ENCODE results near the gene LPCAT3. TPM values are rescaled to one million over a fixed set of nuclear protein-coding genes. Genes with fewer than 3 reads are reported as not detected.

Gene LPCAT3
- total RNA-seq, 1 experiment from 2014 or later: 45.8 TPM

- H3K4me2 ChIP-seq (ENCODE audit: low read length): no peak overlapping the region
- H3K36me3 ChIP-seq (ENCODE audit: control insufficient read depth in 1 of 2, insufficient read depth in 2 of 2, low read length in 2 of 2): no peaks in the 10 kb centered on the region
- DNase-seq (ENCODE audit: low read depth, low spot score) (no peak), ATAC-seq (no peak)
- H4K20me1 ChIP-seq (ENCODE audit: insufficient read depth): no peaks in the 10 kb centered on the region
- no peak overlapping the region for H3K4me3 ChIP-seq (replicated peaks in 1 of 2; ENCODE audit: low read depth in 1 of 2, low read length in 2 of 2)
- BruUV-seq (replicated peaks): no TSS peak
- intact Hi-C loops (cut with micrococcal nuclease): no loop called here
- TF ChIP-seq ZNF274 (IDR thresholded peaks at IDR 0.05; ENCODE audit: low read depth, low read length) (no peak), SIN3A (IDR thresholded peaks at IDR 0.05; ENCODE audit: low read depth) (no peak), JUND (IDR thresholded peaks at IDR 0.05) (no peak), POLR2A (IDR thresholded peaks at IDR 0.05; ENCODE audit: borderline replicate concordance, extremely low read depth, insufficient read depth, insufficient read length) (no peak), REST (IDR thresholded peaks at IDR 0.05; ENCODE audit: low read depth) (no peak), YY1 (IDR thresholded peaks at IDR 0.05; ENCODE audit: extremely low read depth, insufficient replicate concordance, low read depth, low read length) (no peak)
- TF ChIP-seq, protein P1, sequence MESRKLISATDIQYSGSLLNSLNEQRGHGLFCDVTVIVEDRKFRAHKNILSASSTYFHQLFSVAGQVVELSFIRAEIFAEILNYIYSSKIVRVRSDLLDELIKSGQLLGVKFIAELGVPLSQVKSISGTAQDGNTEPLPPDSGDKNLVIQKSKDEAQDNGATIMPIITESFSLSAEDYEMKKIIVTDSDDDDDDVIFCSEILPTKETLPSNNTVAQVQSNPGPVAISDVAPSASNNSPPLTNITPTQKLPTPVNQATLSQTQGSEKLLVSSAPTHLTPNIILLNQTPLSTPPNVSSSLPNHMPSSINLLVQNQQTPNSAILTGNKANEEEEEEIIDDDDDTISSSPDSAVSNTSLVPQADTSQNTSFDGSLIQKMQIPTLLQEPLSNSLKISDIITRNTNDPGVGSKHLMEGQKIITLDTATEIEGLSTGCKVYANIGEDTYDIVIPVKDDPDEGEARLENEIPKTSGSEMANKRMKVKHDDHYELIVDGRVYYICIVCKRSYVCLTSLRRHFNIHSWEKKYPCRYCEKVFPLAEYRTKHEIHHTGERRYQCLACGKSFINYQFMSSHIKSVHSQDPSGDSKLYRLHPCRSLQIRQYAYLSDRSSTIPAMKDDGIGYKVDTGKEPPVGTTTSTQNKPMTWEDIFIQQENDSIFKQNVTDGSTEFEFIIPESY (IDR thresholded peaks at IDR 0.05; ENCODE audit: extremely low read depth, insufficient replicate concordance, low read length): no peak
- TF ChIP-seq, protein P2, sequence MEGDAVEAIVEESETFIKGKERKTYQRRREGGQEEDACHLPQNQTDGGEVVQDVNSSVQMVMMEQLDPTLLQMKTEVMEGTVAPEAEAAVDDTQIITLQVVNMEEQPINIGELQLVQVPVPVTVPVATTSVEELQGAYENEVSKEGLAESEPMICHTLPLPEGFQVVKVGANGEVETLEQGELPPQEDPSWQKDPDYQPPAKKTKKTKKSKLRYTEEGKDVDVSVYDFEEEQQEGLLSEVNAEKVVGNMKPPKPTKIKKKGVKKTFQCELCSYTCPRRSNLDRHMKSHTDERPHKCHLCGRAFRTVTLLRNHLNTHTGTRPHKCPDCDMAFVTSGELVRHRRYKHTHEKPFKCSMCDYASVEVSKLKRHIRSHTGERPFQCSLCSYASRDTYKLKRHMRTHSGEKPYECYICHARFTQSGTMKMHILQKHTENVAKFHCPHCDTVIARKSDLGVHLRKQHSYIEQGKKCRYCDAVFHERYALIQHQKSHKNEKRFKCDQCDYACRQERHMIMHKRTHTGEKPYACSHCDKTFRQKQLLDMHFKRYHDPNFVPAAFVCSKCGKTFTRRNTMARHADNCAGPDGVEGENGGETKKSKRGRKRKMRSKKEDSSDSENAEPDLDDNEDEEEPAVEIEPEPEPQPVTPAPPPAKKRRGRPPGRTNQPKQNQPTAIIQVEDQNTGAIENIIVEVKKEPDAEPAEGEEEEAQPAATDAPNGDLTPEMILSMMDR (IDR thresholded peaks at IDR 0.05 in 2 of 3, conservative IDR thresholded peaks at IDR 0.05 in 1 of 3; ENCODE audit: borderline replicate concordance in 1 of 3, insufficient read depth in 1 of 3, low read depth in 2 of 3, low read length in 2 of 3): no peak
- H3K79me2 ChIP-seq (ENCODE audit: insufficient read depth, low read length): no peaks in the 10 kb centered on the region
- H3K9me2 ChIP-seq (ENCODE audit: insufficient read depth): no peaks in the 10 kb centered on the region
- no peaks in the 10 kb centered on the region for H3K9me3 ChIP-seq (ENCODE audit: control insufficient read depth in 1 of 2, insufficient read depth in 1 of 2, low read depth in 1 of 2, low read length in 2 of 2)
- ChIA-PET RAD21 (ENCODE audit: low non-redundant PET in 1 of 2, low total read pairs in 2 of 2, uncharacterized antibody in 2 of 2, unreplicated experiment in 2 of 2) (no interaction called here), CTCF (no interaction called here), POLR2A (interaction anchor here (1.2 kb wide), 1 partner anchor 10 kb away, joined by 5 read pairs; the partner anchor contains the start of genes C12orf57 and RNU7-1)
- no peak overlapping the region for H2AFZ ChIP-seq (ENCODE audit: low read depth, low read length, poor library complexity, severe bottlenecking)
- H3K9ac ChIP-seq (ENCODE audit: low read length): no peak overlapping the region
- H3K27ac ChIP-seq (ENCODE audit: low read depth, low read length): no peak overlapping the region
- H3K27me3 ChIP-seq (ENCODE audit: insufficient read depth, low read length): no peaks in the 10 kb centered on the region
- peaks cover 7 to 10% of the 10 kb centered on the region in 2 experiments; a peak in 3 of 4 replicates for H3K4me1 ChIP-seq (ENCODE audit: control insufficient read depth in 1 of 2, insufficient read depth in 2 of 2, low read length in 2 of 2)
These were observed 63.8 kb downstream of the LPCAT3 start for GRCh38 chr12:6954316-6955107.

Data from HCT116 (cell line).